PC-9 (cell line): Measurements from ENCODE around the gene OR52J3. TPM values are rescaled to one million over a fixed set of nuclear protein-coding genes. Genes with fewer than 3 reads are reported as not detected.

Experiments used
- BruUV-seq: library from RNA; stranded (reverse); fragments of 400-500 nt; replicated peaks from 2 replicates; lab custom pipeline; 2021; lab: Mats Ljungman, UMichigan
- CTCF ChIA-PET: fragments of 300-600 bp; sonication (Branson Sonifier 250); formaldehyde crosslinking; loops from one replicate; lab custom pipeline; 2022; ENCODE audit warnings: antibody characterized with exemption; lab: Charles Lee
- POLR2A ChIA-PET: fragments of 300-600 bp; sonication (Branson Sonifier 250); formaldehyde crosslinking; loops from one replicate; lab custom pipeline; 2022; ENCODE audit warnings: antibody characterized with exemption; ENCODE audit not compliant: unreplicated experiment; lab: Charles Lee
- DNase-seq, 2 experiments: peaks; one replicate each; pipeline versions ENCODE4 v3.0.0 to v3.0.0-alpha.2; 2015 to 2022; ENCODE audit warnings: mixed read lengths in 1 of 2
- H2AFZ ChIP-seq: fragments of 200-600 bp; sonication (generic); 2 replicates; pipeline ENCODE4 v1.8.1; 2017; ENCODE audit warnings: antibody characterized with exemption
- H3F3A ChIP-seq: fragments of 200-600 bp; sonication (generic); 2 replicates; pipeline ENCODE4 v1.8.1; 2017; ENCODE audit warnings: antibody characterized with exemption, mild to moderate bottlenecking, low read depth; ENCODE audit not compliant: insufficient read depth
- H3K27ac ChIP-seq: fragments of 200-600 bp; sonication (generic); 2 replicates; pipeline ENCODE4 v1.6.1; 2016; ENCODE audit warnings: mixed run types
- H3K27me3 ChIP-seq: fragments of 200-600 bp; sonication (generic); 2 replicates; pipeline ENCODE4 v1.6.1; 2016; ENCODE audit warnings: low read depth, mixed run types; ENCODE audit not compliant: insufficient read depth
- H3K36me3 ChIP-seq: fragments of 200-600 bp; sonication (generic); 2 replicates; pipeline ENCODE4 v1.6.1; 2016; ENCODE audit warnings: low read depth, mixed run types
- H3K4me1 ChIP-seq: fragments of 200-600 bp; sonication (generic); replicated peaks from 2 replicates; pipeline ENCODE4 v1.6.1; 2016; ENCODE audit warnings: mixed run types; ENCODE audit not compliant: insufficient read depth
- H3K4me2 ChIP-seq: fragments of 200-600 bp; sonication (generic); 2 replicates; pipeline ENCODE4 v1.6.1; 2017; ENCODE audit warnings: mixed run types
- H3K4me3 ChIP-seq: fragments of 200-600 bp; sonication (generic); 2 replicates; pipeline ENCODE4 v1.6.1; 2016; ENCODE audit warnings: mixed run types
- H3K79me2 ChIP-seq: fragments of 200-600 bp; sonication (generic); 2 replicates; pipeline ENCODE4 v1.6.1; 2017; ENCODE audit warnings: low read depth, mixed run types
- H3K9me2 ChIP-seq: fragments of 200-600 bp; sonication (generic); 2 replicates; pipeline ENCODE4 v1.8.1; 2017; ENCODE audit warnings: mild to moderate bottlenecking; ENCODE audit not compliant: insufficient read depth
- H3K9me3 ChIP-seq: fragments of 200-600 bp; sonication (generic); 2 replicates; pipeline ENCODE4 v1.8.1; 2016; ENCODE audit warnings: low read depth; ENCODE audit not compliant: insufficient read depth
- H4K20me1 ChIP-seq: fragments of 200-600 bp; sonication (generic); 2 replicates; pipeline ENCODE4 v1.8.1; 2017; ENCODE audit not compliant: insufficient read depth
- EZH2 ChIP-seq: fragments of 200-600 bp; sonication (generic); IDR thresholded peaks from 2 replicates; pipeline ENCODE4 v1.8.0; 2017; ENCODE audit warnings: antibody characterized with exemption, low read depth
- intact Hi-C: fragments of 100-400 bp; cut with micrococcal nuclease; formaldehyde crosslinking; loops from one replicate; pipeline ENCODE4 v1.10.0; 2022; ENCODE audit not compliant: unreplicated experiment
- total RNA-seq: library from RNA; stranded (reverse); gene quantifications from 2 replicates; pipeline ENCODE4 v1.2.3, GENCODE V29; 2021
- TF ChIP-seq, protein P1 (sequence below): fragments of 200-600 bp; sonication (generic); conservative IDR thresholded peaks from 2 replicates; pipeline ENCODE4 v1.6.1; 2017; ENCODE audit warnings: mixed run types, antibody characterized with exemption, mild to moderate bottlenecking, moderate library complexity

The OR52J3 gene
- total RNA-seq, 1 experiment from 2014 or later: not detected

DNA sequence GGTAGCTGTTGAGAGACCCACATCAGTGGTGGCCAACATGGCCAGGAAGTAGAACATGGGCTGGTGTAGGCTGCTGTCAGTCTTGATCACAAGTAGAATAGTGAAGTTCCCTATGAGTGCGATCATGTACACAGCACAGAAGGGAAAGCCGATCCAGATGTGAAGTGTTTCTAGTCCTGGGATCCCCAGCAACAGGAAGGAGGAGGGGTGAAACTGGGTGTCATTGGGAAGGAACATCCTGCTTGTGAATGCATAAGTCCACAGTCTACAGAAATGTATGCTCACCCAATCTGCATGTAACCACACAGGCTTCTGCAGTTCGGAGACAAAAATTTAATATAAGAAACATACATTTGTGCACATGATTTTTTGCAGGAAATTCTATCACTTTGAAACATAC, 13.1 kb downstream of the OR52J3 start, which contains the start of gene OR52E2:
TSS of gene OR52E2 (minus strand) at position 237 of the 400 bp plus-strand sequence. CDS start at position 237, 0 bp downstream.
- no peak within 1 kb of the TSS for H2AFZ ChIP-seq
- H3K4me2 ChIP-seq: no peak within 1 kb of the TSS
- intact Hi-C loops: no loop called here
- H3K27ac ChIP-seq: no peak within 1 kb of the TSS
- no peaks in the 10 kb centered on the region for H3K4me1 ChIP-seq
- TF ChIP-seq, protein P1, sequence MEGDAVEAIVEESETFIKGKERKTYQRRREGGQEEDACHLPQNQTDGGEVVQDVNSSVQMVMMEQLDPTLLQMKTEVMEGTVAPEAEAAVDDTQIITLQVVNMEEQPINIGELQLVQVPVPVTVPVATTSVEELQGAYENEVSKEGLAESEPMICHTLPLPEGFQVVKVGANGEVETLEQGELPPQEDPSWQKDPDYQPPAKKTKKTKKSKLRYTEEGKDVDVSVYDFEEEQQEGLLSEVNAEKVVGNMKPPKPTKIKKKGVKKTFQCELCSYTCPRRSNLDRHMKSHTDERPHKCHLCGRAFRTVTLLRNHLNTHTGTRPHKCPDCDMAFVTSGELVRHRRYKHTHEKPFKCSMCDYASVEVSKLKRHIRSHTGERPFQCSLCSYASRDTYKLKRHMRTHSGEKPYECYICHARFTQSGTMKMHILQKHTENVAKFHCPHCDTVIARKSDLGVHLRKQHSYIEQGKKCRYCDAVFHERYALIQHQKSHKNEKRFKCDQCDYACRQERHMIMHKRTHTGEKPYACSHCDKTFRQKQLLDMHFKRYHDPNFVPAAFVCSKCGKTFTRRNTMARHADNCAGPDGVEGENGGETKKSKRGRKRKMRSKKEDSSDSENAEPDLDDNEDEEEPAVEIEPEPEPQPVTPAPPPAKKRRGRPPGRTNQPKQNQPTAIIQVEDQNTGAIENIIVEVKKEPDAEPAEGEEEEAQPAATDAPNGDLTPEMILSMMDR: no peak
- TF ChIP-seq EZH2: no peak
- DNase-seq: no peak
- no peaks in the 10 kb centered on the region for H3K27me3 ChIP-seq
- H4K20me1 ChIP-seq: no peaks in the 10 kb centered on the region
- H3K36me3 ChIP-seq: no peaks in the 10 kb centered on the region
- H3K9me3 ChIP-seq: no peaks in the 10 kb centered on the region
- no peak within 1 kb of the TSS for H3K4me3 ChIP-seq
- H3K79me2 ChIP-seq: no peaks in the 10 kb centered on the region
- H3K9me2 ChIP-seq: no peaks in the 10 kb centered on the region
- ChIA-PET POLR2A (no interaction called here), CTCF (no interaction called here)
- no TSS peak for BruUV-seq
- H3F3A ChIP-seq: no peaks in the 10 kb centered on the region

DNA sequence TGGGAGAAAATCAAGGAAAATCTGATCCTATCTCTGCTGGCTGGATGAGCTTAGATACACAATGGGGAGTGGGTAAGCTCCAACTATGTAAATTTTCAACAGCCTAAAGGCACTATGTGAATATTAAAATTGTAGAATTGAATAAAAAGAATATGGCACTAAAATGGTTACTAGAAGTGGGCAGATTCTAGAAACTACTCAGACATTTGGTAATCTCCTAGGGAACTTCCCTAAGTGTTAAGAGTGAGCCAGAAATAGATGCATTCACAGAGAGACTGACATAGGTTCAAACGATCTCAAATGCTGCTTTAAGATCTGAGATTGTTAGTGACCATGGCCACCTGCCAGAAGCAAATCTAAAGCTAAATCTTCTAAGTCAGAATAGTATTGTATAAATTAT, 18.7 kb downstream of the OR52J3 start:
- H3K4me3 ChIP-seq: no peak overlapping the region
- no peaks in the 10 kb centered on the region for H3K79me2 ChIP-seq
- no peak overlapping the region for H3K27ac ChIP-seq
- no peak for TF ChIP-seq EZH2
- TF ChIP-seq, protein P1: no peak
- no peak for DNase-seq
- intact Hi-C loops: no loop called here
- H3K9me3 ChIP-seq: no peaks in the 10 kb centered on the region
- no peak overlapping the region for H2AFZ ChIP-seq
- CTCF ChIA-PET: no interaction called here
- no peaks in the 10 kb centered on the region for H3K27me3 ChIP-seq
- no peaks in the 10 kb centered on the region for H3K9me2 ChIP-seq
- no peaks in the 10 kb centered on the region for H3K36me3 ChIP-seq
- H3K4me2 ChIP-seq: no peak overlapping the region
- no peaks in the 10 kb centered on the region for H3K4me1 ChIP-seq
- POLR2A ChIA-PET: no interaction called here
- no peaks in the 10 kb centered on the region for H3F3A ChIP-seq
- H4K20me1 ChIP-seq: no peaks in the 10 kb centered on the region
- BruUV-seq: no TSS peak

DNA sequence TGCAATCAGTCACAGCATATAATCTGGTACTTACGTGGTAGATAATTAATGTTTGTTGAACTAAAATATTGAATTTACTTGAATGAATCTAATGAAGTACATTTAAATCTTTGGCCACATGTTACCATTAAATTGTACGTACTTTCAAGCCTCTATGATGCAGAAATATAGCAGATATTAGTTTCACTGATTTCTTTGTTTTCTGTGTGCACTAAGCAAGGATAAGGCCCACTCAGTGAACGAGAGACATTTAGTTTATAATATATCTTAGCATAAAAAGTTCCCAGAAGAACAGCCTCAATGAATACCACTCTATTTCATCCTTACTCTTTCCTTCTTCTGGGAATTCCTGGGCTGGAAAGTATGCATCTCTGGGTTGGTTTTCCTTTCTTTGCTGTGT, 22.9 kb downstream of the OR52J3 start, which contains the start of gene OR52E1:
TSS of gene OR52E1 (plus strand) at position 301 of the 400 bp plus-strand sequence.
- H3K4me3 ChIP-seq: no peak within 1 kb of the TSS
- H3K27me3 ChIP-seq: no peaks in the 10 kb centered on the region
- no peaks in the 10 kb centered on the region for H3K9me3 ChIP-seq
- H4K20me1 ChIP-seq: no peaks in the 10 kb centered on the region
- H3K9me2 ChIP-seq: no peaks in the 10 kb centered on the region
- POLR2A ChIA-PET: no interaction called here
- no peaks in the 10 kb centered on the region for H3K36me3 ChIP-seq
- no peak within 1 kb of the TSS for H2AFZ ChIP-seq
- H3K27ac ChIP-seq: no peak within 1 kb of the TSS
- no peaks in the 10 kb centered on the region for H3F3A ChIP-seq
- DNase-seq: no peak
- TF ChIP-seq EZH2: no peak
- TF ChIP-seq, protein P1: no peak
- no peak within 1 kb of the TSS for H3K4me2 ChIP-seq
- H3K79me2 ChIP-seq: no peaks in the 10 kb centered on the region
- H3K4me1 ChIP-seq: no peaks in the 10 kb centered on the region
- CTCF ChIA-PET: interaction anchor here (0.6 kb wide), 1 partner anchor 1085 kb away, joined by 3 read pairs; no protein-coding TSS in a partner anchor
- intact Hi-C loops: no loop called here
- no TSS peak for BruUV-seq
